Loucy (cell line): ENCODE results near the gene CTNNA2.

Experiments
- H2AFZ ChIP-seq: fragments of 200-600 bp; sonication (generic); 2 replicates; pipeline ENCODE4 v1.6.0; 2016; ENCODE audit warnings: antibody characterized with exemption, mild to moderate bottlenecking, low read length, moderate library complexity
- H3F3A ChIP-seq: fragments of 200-600 bp; 2 replicates; pipeline ENCODE4 v1.6.0; 2016; ENCODE audit warnings: antibody characterized with exemption, low read depth, mild to moderate bottlenecking
- H3K27me3 ChIP-seq: fragments of 200-600 bp; sonication (generic); 2 replicates; pipeline ENCODE4 v1.6.1; 2014; ENCODE audit warnings: low read length, mild to moderate bottlenecking; ENCODE audit not compliant: insufficient read depth, poor library complexity, severe bottlenecking
- H3K36me3 ChIP-seq: fragments of 200-600 bp; sonication (generic); 2 replicates; pipeline ENCODE4 v1.6.1; 2016; ENCODE audit warnings: low read length; ENCODE audit not compliant: insufficient read depth
- H3K4me1 ChIP-seq: fragments of 200-600 bp; sonication (generic); 2 replicates; pipeline ENCODE4 v1.5.1; 2014; ENCODE audit warnings: low read length, mild to moderate bottlenecking; ENCODE audit not compliant: insufficient read depth, poor library complexity, severe bottlenecking
- H3K4me2 ChIP-seq: fragments of 200-600 bp; sonication (generic); 2 replicates; pipeline ENCODE4 v1.6.0; 2014; ENCODE audit warnings: antibody characterized with exemption, low read length, low read depth, mild to moderate bottlenecking; ENCODE audit not compliant: poor library complexity, severe bottlenecking
- H3K4me3 ChIP-seq: fragments of 200-600 bp; sonication (generic); 2 replicates; pipeline ENCODE4 v1.5.1; 2014; ENCODE audit warnings: low read length, mild to moderate bottlenecking, mixed read lengths; ENCODE audit not compliant: poor library complexity, severe bottlenecking
- H3K79me2 ChIP-seq: fragments of 200-600 bp; sonication (generic); 2 replicates; pipeline ENCODE4 v1.6.1; 2014; ENCODE audit warnings: low read length; ENCODE audit not compliant: insufficient read depth
- H3K9ac ChIP-seq: fragments of 200-600 bp; sonication (generic); 2 replicates; pipeline ENCODE4 v1.6.0; 2014; ENCODE audit warnings: mild to moderate bottlenecking, low read depth, low read length, moderate library complexity; ENCODE audit not compliant: poor library complexity, severe bottlenecking
- H3K9me2 ChIP-seq: fragments of 200-600 bp; sonication (generic); replicated peaks from 2 replicates; pipeline ENCODE4 v1.6.1; 2016; ENCODE audit warnings: low read depth, low read length, mixed read lengths
- H3K9me3 ChIP-seq: fragments of 200-600 bp; sonication (generic); 2 replicates; pipeline ENCODE4 v1.6.1; 2014; ENCODE audit warnings: mild to moderate bottlenecking, antibody characterized with exemption, low read length, low read depth; ENCODE audit not compliant: insufficient read depth
- H4K20me1 ChIP-seq: fragments of 200-600 bp; sonication (generic); 2 replicates; pipeline ENCODE4 v1.6.0; 2014; ENCODE audit warnings: antibody characterized with exemption, low read length, mild to moderate bottlenecking; ENCODE audit not compliant: insufficient read depth, poor library complexity, severe bottlenecking
- EZH2phosphoT487 ChIP-seq: fragments of 200-600 bp; IDR thresholded peaks from 2 replicates; pipeline ENCODE4 v1.6.1; 2018; ENCODE audit warnings: antibody characterized with exemption, mild to moderate bottlenecking, moderate library complexity, borderline replicate concordance
- TF ChIP-seq, protein P1 (sequence below): fragments of 200-600 bp; sonication (generic); conservative IDR thresholded peaks from 2 replicates; pipeline ENCODE4 v1.5.1; 2014; ENCODE audit warnings: mild to moderate bottlenecking, antibody characterized with exemption, low read length

Gene CTNNA2

DNA sequence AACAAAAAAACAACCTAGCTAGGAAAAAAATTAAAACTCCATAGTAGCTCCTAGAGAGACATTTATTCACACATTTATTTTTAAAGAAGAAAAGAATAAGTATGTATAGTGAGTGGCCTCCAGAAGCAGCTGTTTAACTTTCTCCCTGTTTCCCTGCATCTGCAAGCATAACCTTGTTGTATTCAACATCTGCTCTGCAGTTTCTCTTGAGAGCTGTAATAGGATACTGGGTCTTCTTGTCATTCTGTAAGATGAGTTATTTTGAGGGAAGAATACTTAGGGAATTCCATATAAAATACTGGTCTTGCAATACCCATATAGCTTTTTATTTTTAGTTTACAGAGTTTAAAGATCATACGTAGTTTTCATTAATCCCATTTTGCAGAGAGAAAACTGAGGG is 545.1 kb downstream of the CTNNA2 start:
- Histone ChIP-seq H3K9ac (no peak overlapping the region), H3K79me2 (no peaks in the 10 kb centered on the region), H2AFZ (no peak overlapping the region), H3K4me1 (no peaks in the 10 kb centered on the region), H3K4me3 (no peak overlapping the region), H3K27me3 (no peaks in the 10 kb centered on the region), H3F3A (no peaks in the 10 kb centered on the region), H3K4me2 (no peak overlapping the region), H3K9me3 (no peaks in the 10 kb centered on the region), H4K20me1 (no peaks in the 10 kb centered on the region), H3K9me2 (no peaks in the 10 kb centered on the region), H3K36me3 (no peaks in the 10 kb centered on the region)
- TF ChIP-seq, protein P1, sequence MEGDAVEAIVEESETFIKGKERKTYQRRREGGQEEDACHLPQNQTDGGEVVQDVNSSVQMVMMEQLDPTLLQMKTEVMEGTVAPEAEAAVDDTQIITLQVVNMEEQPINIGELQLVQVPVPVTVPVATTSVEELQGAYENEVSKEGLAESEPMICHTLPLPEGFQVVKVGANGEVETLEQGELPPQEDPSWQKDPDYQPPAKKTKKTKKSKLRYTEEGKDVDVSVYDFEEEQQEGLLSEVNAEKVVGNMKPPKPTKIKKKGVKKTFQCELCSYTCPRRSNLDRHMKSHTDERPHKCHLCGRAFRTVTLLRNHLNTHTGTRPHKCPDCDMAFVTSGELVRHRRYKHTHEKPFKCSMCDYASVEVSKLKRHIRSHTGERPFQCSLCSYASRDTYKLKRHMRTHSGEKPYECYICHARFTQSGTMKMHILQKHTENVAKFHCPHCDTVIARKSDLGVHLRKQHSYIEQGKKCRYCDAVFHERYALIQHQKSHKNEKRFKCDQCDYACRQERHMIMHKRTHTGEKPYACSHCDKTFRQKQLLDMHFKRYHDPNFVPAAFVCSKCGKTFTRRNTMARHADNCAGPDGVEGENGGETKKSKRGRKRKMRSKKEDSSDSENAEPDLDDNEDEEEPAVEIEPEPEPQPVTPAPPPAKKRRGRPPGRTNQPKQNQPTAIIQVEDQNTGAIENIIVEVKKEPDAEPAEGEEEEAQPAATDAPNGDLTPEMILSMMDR = no peak
- TF ChIP-seq EZH2phosphoT487 = no peak

DNA sequence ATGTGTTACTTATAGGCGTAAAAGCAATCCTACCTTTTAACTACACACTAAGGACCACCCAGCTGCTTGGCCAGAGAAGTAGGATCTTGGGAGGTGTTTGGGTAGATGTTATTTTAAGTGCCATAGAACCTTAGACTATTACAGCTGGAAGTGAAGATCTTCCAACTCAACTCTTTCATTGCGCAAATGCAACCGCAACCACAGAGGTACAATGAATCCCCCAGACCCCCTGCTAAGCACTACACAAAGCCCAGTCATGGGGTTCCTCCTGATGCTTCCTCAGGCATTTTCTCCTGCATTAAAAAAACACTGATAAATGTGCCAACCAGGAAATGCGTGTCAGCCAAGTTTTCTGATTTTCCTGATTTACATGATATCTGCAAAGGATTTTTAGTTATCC is 545.7 kb downstream of the CTNNA2 start:
- Histone ChIP-seq H3K9me3 (no peaks in the 10 kb centered on the region), H3K4me1 (no peaks in the 10 kb centered on the region), H3K4me3 (no peak overlapping the region), H3K9ac (no peak overlapping the region), H4K20me1 (no peaks in the 10 kb centered on the region), H3K79me2 (no peaks in the 10 kb centered on the region), H3K9me2 (no peaks in the 10 kb centered on the region), H3K36me3 (no peaks in the 10 kb centered on the region), H3K4me2 (no peak overlapping the region), H2AFZ (no peak overlapping the region), H3F3A (no peaks in the 10 kb centered on the region), H3K27me3 (no peaks in the 10 kb centered on the region)
- TF ChIP-seq EZH2phosphoT487 = no peak
- TF ChIP-seq, protein P1 = no peak

DNA sequence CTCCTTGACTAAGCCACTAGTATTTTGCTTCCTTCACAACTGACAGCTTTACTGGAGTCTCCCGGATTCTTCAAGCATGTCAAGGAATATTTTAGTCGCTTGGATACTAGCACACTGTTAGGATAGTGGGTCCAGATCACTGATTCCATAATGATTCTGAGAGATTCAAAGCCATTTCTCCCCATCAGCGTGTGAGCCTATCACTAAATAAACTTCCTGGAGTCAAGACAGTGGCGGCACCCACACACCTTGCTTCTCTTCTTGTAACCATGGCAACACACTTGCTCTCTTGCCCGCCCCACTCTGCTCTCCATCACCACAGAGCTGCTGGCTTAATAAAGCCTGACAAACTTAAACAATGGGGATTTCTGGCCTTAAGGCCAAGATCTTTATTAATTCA is 546.6 kb downstream of the CTNNA2 start:
- Histone ChIP-seq H3K79me2 (no peaks in the 10 kb centered on the region), H3K27me3 (no peaks in the 10 kb centered on the region), H4K20me1 (no peaks in the 10 kb centered on the region), H3K36me3 (no peaks in the 10 kb centered on the region), H3F3A (no peaks in the 10 kb centered on the region), H3K4me2 (no peak overlapping the region), H3K9me2 (no peaks in the 10 kb centered on the region), H3K9me3 (no peaks in the 10 kb centered on the region), H3K9ac (no peak overlapping the region), H3K4me3 (no peak overlapping the region), H3K4me1 (no peaks in the 10 kb centered on the region), H2AFZ (no peak overlapping the region)
- no peak for TF ChIP-seq EZH2phosphoT487
- TF ChIP-seq, protein P1 = no peak
